ENCODE results near the gene SYT2. TPM values are rescaled to one million over a fixed set of nuclear protein-coding genes. Genes with fewer than 3 reads are reported as not detected.

The SYT2 gene
- total and polyA plus RNA-seq, 2 of the 13 experiments (the other 11 are each of a cell fraction or from before 2014, with no cell fraction given) = not detected

- TF ChIP-seq HBP1 (CRISPR knock-in tag; IDR thresholded peaks at IDR 0.05; ENCODE audit: low read depth) (no peak), CREBL2 (CRISPR knock-in tag; IDR thresholded peaks at IDR 0.05; ENCODE audit: borderline replicate concordance) (no peak), ZNF879 (CRISPR knock-in tag; IDR thresholded peaks at IDR 0.05) (no peak), REXO4 (CRISPR knock-in tag; IDR thresholded peaks at IDR 0.05; ENCODE audit: borderline replicate concordance) (no peak), YEATS2 (CRISPR knock-in tag; IDR thresholded peaks at IDR 0.05; ENCODE audit: borderline replicate concordance) (no peak), ATF7-NPFF (CRISPR knock-in tag; IDR thresholded peaks at IDR 0.05; ENCODE audit: low read depth) (no peak)
Measured at GRCh38 chr1:202605515-202605914, 104.7 kb downstream of the SYT2 start (continued).

GRCh38 chr1:202603435-202603834, 106.8 kb downstream of the SYT2 start:
- ATAC-seq (no peak), FAIRE-seq (no peak), DNase-seq (ENCODE audit: low spot score) (no peak)
- H4K20me1 ChIP-seq (ENCODE audit: insufficient read depth, low read length) = no peaks in the 10 kb centered on the region; the same call in 1 of the 2 replicates
- BruUV-seq (replicated peaks) = no TSS peak
- H3K9me3 ChIP-seq (ENCODE audit: low read length) = no peaks in the 10 kb centered on the region
- no peaks in the 10 kb centered on the region for H3K36me3 ChIP-seq (replicated peaks in 1 of 2; ENCODE audit: control insufficient read depth in 1 of 2, insufficient read depth in 2 of 2, low read length in 2 of 2)
- no peak overlapping the region for H3K4me2 ChIP-seq (ENCODE audit: low read depth, low read length)
- 86% methylated on average over 2 of the region's 2 CpGs for WGBS (ENCODE audit: low lambda C conversion rate)
- no peak overlapping the region for H2AFZ ChIP-seq (ENCODE audit: low read length)
- in situ Hi-C loops (cut with HindIII; ENCODE audit: extremely low pct_ligation_motif_present, low pct_unique_long_range_greater_than_20kb) (no loop called here), intact Hi-C loops (cut with micrococcal nuclease; ENCODE audit: unreplicated experiment) (no loop called here)
- H3K27me3 ChIP-seq (ENCODE audit: control insufficient read depth in 1 of 2, insufficient read depth in 2 of 2, low read length in 2 of 2) = no peaks in the 10 kb centered on the region
- no peak overlapping the region for H3K4me3 ChIP-seq (replicated peaks in 1 of 3; ENCODE audit: insufficient read depth in 1 of 3, low read depth in 2 of 3, low read length in 3 of 3)
- no peak overlapping the region for H3K9ac ChIP-seq (ENCODE audit: insufficient read depth, low read depth, low read length)
- CTCF ChIA-PET (ENCODE audit: low intra/inter-chr PET ratio, low total read pairs) = no interaction called here
- no peaks in the 10 kb centered on the region for H3K4me1 ChIP-seq (ENCODE audit: insufficient read depth, low read length)
- POLR2A ChIA-PET = no interaction called here
- TF ChIP-seq ZNF878 (CRISPR knock-in tag; IDR thresholded peaks at IDR 0.05) (no peak), SRSF1 (optimal IDR thresholded peaks at IDR 0.05; ENCODE audit: low read depth, low read length) (no peak), KAT2B (IDR thresholded peaks at IDR 0.05; ENCODE audit: borderline replicate concordance, low read depth, low read length) (no peak), ZNF883 (CRISPR knock-in tag; IDR thresholded peaks at IDR 0.05; ENCODE audit: not compliant biosample characterization) (no peak), SATB2 (CRISPR knock-in tag; IDR thresholded peaks at IDR 0.05) (no peak), UBTF (CRISPR knock-in tag; IDR thresholded peaks at IDR 0.05) (no peak), NFYC (CRISPR knock-in tag; IDR thresholded peaks at IDR 0.05) (no peak), SUZ12 (IDR thresholded peaks at IDR 0.05; ENCODE audit: low read depth, low read length) (no peak), ZNF33A (CRISPR knock-in tag; IDR thresholded peaks at IDR 0.05; ENCODE audit: borderline replicate concordance) (no peak), MTA1 (CRISPR knock-in tag; IDR thresholded peaks at IDR 0.05; ENCODE audit: borderline replicate concordance) (no peak)
- no peak overlapping the region for H3K27ac ChIP-seq (ENCODE audit: extremely low read length, insufficient read depth, low read length)
- no peaks in the 10 kb centered on the region for H3K79me2 ChIP-seq (ENCODE audit: insufficient read depth, low read length)
